ENCODE data around the gene KIF2A.

The KIF2A gene

DNA sequence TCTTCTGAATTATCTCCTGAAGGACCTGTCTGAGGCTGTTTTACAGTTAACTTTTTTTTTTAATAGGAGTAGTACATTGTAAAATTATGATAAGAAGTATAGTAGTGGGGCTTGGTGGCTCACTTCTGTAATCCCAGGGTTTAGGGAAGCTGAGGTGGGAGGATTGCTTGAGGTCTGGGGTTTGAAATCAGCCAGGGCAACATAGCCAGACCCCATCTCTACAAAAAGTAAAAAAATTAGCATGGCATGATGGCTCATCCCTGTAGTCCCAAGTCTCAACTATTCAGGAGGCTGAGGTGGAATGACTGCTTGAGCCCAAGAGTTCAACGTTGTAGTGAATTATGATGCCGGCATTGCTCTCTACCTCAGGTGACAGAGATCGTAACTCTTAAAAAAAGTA is 113.6 kb downstream of the KIF2A start:
- Mint-ChIP-seq H3K4me3 (no peak overlapping the region), H3K36me3 (peaks cover 10% of the 10 kb centered on the region), H3K27me3 (no peaks in the 10 kb centered on the region), H3K9me3 (ENCODE audit: low read depth) (no peaks in the 10 kb centered on the region), H3K27ac (no peak overlapping the region), H3K4me1 (ENCODE audit: low read depth) (peaks cover 33% of the 10 kb centered on the region)

DNA sequence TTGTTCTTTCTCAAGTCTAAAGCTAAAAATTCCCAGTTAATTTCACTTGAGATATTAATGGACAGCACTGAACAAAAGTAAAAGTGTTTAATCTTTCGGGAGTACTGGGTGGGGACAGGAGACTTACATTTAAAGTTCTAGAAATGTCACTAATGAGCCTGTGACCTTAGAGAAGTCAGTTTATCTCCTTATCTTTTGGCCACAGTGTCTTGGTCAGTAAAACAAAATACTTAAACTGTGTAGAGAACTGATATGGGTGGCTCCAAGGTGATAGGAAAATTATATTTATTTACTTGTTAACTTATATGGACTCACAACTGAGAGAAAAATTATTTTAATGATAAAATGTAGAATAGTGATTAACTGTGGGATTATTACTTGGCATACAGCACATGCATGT is 115.4 kb downstream of the KIF2A start:
- no peak overlapping the region for H3K27ac Mint-ChIP-seq
- H3K9me3 Mint-ChIP-seq (ENCODE audit: low read depth), result no peaks in the 10 kb centered on the region
- H3K4me1 Mint-ChIP-seq (ENCODE audit: low read depth), result peaks cover 30% of the 10 kb centered on the region
- peaks cover 8% of the 10 kb centered on the region for H3K36me3 Mint-ChIP-seq
- H3K27me3 Mint-ChIP-seq, result no peaks in the 10 kb centered on the region
- no peak overlapping the region for H3K4me3 Mint-ChIP-seq

GRCh38 chr5:62424763-62425162 is 118.8 kb downstream of the KIF2A start:
- Mint-ChIP-seq H3K9me3 (ENCODE audit: low read depth) (no peaks in the 10 kb centered on the region), H3K27me3 (no peaks in the 10 kb centered on the region), H3K36me3 (peaks cover 8% of the 10 kb centered on the region), H3K4me1 (ENCODE audit: low read depth) (peaks cover 28% of the 10 kb centered on the region), H3K27ac (no peak overlapping the region), H3K4me3 (no peak overlapping the region)

DNA sequence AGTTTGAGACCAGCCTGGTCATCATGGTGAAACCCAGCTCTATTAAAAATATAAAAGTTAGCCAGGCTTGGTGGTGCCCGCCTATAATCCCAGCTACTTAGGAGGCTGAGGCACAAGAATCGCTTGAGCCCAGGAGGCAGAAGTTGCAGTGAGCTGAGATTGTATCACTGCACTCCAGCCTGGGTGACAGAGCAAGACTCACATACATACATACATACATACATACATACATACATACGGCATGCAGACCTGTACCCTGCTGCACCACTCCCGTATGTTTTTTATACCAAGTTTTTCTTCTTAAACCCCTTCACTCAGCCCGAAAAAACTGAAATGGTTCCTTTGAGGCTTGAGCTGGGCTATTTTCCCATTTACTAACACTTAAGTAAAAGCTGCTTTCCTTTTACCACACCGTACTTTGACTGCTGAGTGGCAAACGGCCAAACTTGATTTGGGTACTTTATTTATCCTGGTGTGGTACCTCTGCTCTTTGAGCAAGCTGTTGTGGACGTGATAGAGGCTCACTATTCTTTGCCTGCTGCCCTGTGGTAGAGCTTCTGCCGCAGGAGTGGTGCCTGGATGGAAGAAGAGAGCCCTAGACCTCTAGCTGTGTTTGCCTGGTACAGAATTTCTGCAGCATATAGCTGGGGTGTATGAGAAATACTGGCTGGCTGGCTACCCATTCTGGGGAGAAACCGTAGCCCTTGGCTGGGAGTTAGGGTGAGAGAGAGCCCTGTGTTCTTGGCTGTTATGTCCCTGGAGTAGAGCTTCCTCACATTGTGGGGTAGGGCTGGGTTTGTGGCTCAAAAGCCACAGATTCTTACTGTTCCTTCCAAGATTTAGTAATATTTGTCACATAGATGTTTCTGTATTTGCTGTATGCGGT is 126.0 kb downstream of the KIF2A start:
- Mint-ChIP-seq H3K4me1 (ENCODE audit: low read depth) (peaks cover 28% of the 10 kb centered on the region), H3K36me3 (no peaks in the 10 kb centered on the region), H3K27me3 (no peaks in the 10 kb centered on the region)

GRCh38 chr5:62432621-62433064 is 126.6 kb downstream of the KIF2A start:
- Mint-ChIP-seq H3K9me3 (ENCODE audit: low read depth) (no peaks in the 10 kb centered on the region), H3K4me3 (no peak overlapping the region), H3K4me1 (ENCODE audit: low read depth) (peaks cover 27% of the 10 kb centered on the region), H3K36me3 (no peaks in the 10 kb centered on the region), H3K27ac (no peak overlapping the region), H3K27me3 (no peaks in the 10 kb centered on the region)

More for the DNA sequence above, 126.0 kb downstream of the KIF2A start:
- no peak overlapping the region for H3K27ac Mint-ChIP-seq
- no peak overlapping the region for H3K4me3 Mint-ChIP-seq
- no peaks in the 10 kb centered on the region for H3K9me3 Mint-ChIP-seq (ENCODE audit: low read depth)

All from activated naive CD8-positive, alpha-beta T cell (primary cell).